GM12891 (cell line): ENCODE data around the gene TSHZ3.

Experiments
- POLR2A ChIP-seq: IDR thresholded peaks from 2 replicates; pipeline ENCODE4 v1.6.1; 2011; ENCODE audit warnings: low read depth, low read length, control low read depth
- POLR2AphosphoS5 ChIP-seq: IDR thresholded peaks from 2 replicates; pipeline ENCODE4 v1.6.1; 2011; ENCODE audit warnings: low read depth, low read length, control low read depth

DNA sequence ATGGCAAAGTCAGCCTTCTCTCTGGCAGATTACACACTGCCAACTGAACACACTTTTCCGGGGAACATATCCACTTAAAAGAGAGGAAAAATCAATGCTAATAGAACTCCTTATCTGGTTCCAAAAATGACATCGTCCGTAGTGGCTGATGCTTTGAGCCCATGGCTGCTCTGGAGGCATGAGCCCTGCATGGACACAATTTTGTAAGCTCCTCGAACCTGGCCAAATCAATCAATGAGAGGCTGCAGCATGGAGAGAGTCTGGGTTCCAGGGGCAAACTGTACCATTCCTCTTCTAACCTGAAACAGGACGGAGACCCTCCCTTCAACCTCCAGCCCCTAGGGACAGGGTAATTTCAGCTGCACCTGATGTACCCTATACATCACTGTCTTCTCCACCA, 21.0 kb upstream of the TSHZ3 start:
- TF ChIP-seq POLR2AphosphoS5, result no peak
- TF ChIP-seq POLR2A, result no peak
